CD4-positive, alpha-beta T cell treated with Interferon gamma for 1 hour (primary cell): ENCODE data around the gene NR2C2AP.
"Not testable (repeated sequence)": the region's sequence is repeated elsewhere in the genome, so short reads cannot be mapped to it uniquely, and the experiment has no call there.

Experiments
- DNase-seq: peaks from one replicate; pipeline ENCODE4 v3.0.0-alpha.2; 2020

NR2C2AP gene

GRCh38 chr19:19179548-19180441, 23.4 kb downstream of the NR2C2AP start:
- DNase-seq: no peak

- no peak for DNase-seq
Observed at GRCh38 chr19:19176950-19177349, 26.3 kb downstream of the NR2C2AP start.

- not testable (repeated sequence) for DNase-seq
Observed at GRCh38 chr19:19173243-19173642, 30.0 kb downstream of the NR2C2AP start.

- no peak for DNase-seq
Observed at GRCh38 chr19:19171821-19172532, 31.2 kb downstream of the NR2C2AP start.

- no peak for DNase-seq
Observed at GRCh38 chr19:19170873-19171672, 32.1 kb downstream of the NR2C2AP start.

- peak; percentile 79 for DNase-seq
Observed at GRCh38 chr19:19170053-19170872, 33.0 kb downstream of the NR2C2AP start, which contains the start of gene MEF2B. Gene MEF2B, minus strand, starts transcription at chr19:19170263. Its CDS starts 19,528 bp downstream, at chr19:19150735.

- no peak for DNase-seq
Observed at GRCh38 chr19:19169236-19170052, 33.8 kb downstream of the NR2C2AP start.

- DNase-seq: no peak
Observed at GRCh38 chr19:19167612-19168011, 35.6 kb downstream of the NR2C2AP start.

- DNase-seq: no peak
Observed at GRCh38 chr19:19165396-19165795, 37.8 kb downstream of the NR2C2AP start.

- no peak for DNase-seq
Observed at GRCh38 chr19:19162495-19162894, 40.7 kb downstream of the NR2C2AP start.

- peak; percentile 37 for DNase-seq
Observed at GRCh38 chr19:19160461-19161035, 42.7 kb downstream of the NR2C2AP start.

- DNase-seq: no peak
Observed at GRCh38 chr19:19159534-19159933, 43.7 kb downstream of the NR2C2AP start.

- DNase-seq: no peak
Observed at GRCh38 chr19:19157808-19158207, 45.4 kb downstream of the NR2C2AP start.

- DNase-seq: no peak
Observed at GRCh38 chr19:19155495-19156219, 47.6 kb downstream of the NR2C2AP start.

- no peak for DNase-seq
Observed at GRCh38 chr19:19154768-19155494, 48.3 kb downstream of the NR2C2AP start.

- no peak for DNase-seq
Observed at GRCh38 chr19:19152668-19153384, 50.4 kb downstream of the NR2C2AP start.

- DNase-seq: no peak
Observed at GRCh38 chr19:19151418-19151817, 51.8 kb downstream of the NR2C2AP start.
